ENCODE measurements around the gene ADAM8. TPM values are rescaled to one million over a fixed set of nuclear protein-coding genes. Genes with fewer than 3 reads are reported as not detected.

The ADAM8 gene
- total RNA-seq, 4 donors from 2014 or later, result 3.3 to 5.7 (median 4.3) TPM

- H3K27me3 ChIP-seq, result peaks cover 0 to 45% (median 0%) of the 10 kb centered on the region in 4 donors
- 76 to 83% methylated on average over 22 of the region's 22 CpGs for WGBS, 2 donors
- no peak overlapping the region for H3K4me3 ChIP-seq
- H3K27ac ChIP-seq, result no peak overlapping the region
- H3K4me1 ChIP-seq, result peaks cover 15 to 16% (median 15%) of the 10 kb centered on the region in 3 donors
- no peaks in the 10 kb centered on the region for H3K36me3 ChIP-seq
- no peak for DNase-seq
- no peaks in the 10 kb centered on the region for H3K9me3 ChIP-seq
- intact Hi-C loops (cut with DNase I), result no loop called here
- no peak for TF ChIP-seq CTCF (IDR thresholded peaks at IDR 0.05)
- no peak for TF ChIP-seq POLR2A (IDR thresholded peaks at IDR 0.05)
These were observed 23.2 kb downstream of the ADAM8 start for GRCh38 chr10:133253361-133253955.

DNA sequence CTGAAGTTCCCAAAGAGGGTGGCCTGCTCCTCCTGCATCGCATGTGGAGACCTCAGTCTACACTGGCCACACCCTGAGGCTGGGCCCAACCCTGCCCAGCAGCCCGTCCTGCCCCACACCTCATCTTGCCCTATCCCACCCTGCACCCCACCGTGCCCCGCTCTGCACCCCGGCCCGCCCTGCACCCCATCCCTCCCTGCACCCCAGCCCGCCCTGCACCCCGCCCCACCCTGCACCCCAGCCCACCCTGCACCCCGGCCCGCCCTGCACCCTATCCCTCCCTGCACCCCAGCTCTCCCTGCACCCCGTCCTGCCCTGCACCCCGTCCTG, 24.5 kb downstream of the ADAM8 start:
- Histone ChIP-seq H3K27ac (no peak overlapping the region), H3K4me1 (peaks cover 2 to 3% (median 3%) of the 10 kb centered on the region in 3 donors), H3K4me3 (no peak overlapping the region), H3K9me3 (no peaks in the 10 kb centered on the region), H3K36me3 (no peaks in the 10 kb centered on the region), H3K27me3 (peaks cover 0 to 58% (median 0%) of the 10 kb centered on the region in 4 donors)
- TF ChIP-seq CTCF (IDR thresholded peaks at IDR 0.05), result no peak
- no peak for TF ChIP-seq POLR2A (IDR thresholded peaks at IDR 0.05)
- 39 to 84% methylated on average over 2 to 8 of the region's 12 CpGs for WGBS, 2 donors
- DNase-seq, result no peak
- intact Hi-C loops (cut with DNase I), result no loop called here

GRCh38 chr10:133251388-133252222, 25.1 kb downstream of the ADAM8 start:
- DNase-seq, result no peak
- no peaks in the 10 kb centered on the region for H3K9me3 ChIP-seq
- intact Hi-C loops (cut with DNase I), result no loop called here

GRCh38 chr10:133249975-133250754, 26.5 kb downstream of the ADAM8 start:
- Histone ChIP-seq H3K4me1 (peaks cover 0 to 4% (median 0%) of the 10 kb centered on the region in 3 donors), H3K27me3 (peaks cover 0 to 78% (median 4%) of the 10 kb centered on the region in 4 donors), H3K4me3 (no peak overlapping the region), H3K9me3 (no peaks in the 10 kb centered on the region), H3K36me3 (no peaks in the 10 kb centered on the region), H3K27ac (no peak overlapping the region)
- intact Hi-C loops (cut with DNase I), result no loop called here
- no peak for DNase-seq
- 52 to 63% methylated on average over 6 to 9 of the region's 11 CpGs for WGBS, 2 donors
- TF ChIP-seq POLR2A (IDR thresholded peaks at IDR 0.05) (no peak), CTCF (IDR thresholded peaks at IDR 0.05) (no peak)

More at GRCh38 chr10:133251388-133252222, 25.1 kb downstream of the ADAM8 start:
- Histone ChIP-seq H3K4me1 (no peaks in the 10 kb centered on the region), H3K4me3 (no peak overlapping the region), H3K27me3 (peaks cover 0 to 64% (median 0%) of the 10 kb centered on the region in 4 donors), H3K27ac (no peak overlapping the region), H3K36me3 (no peaks in the 10 kb centered on the region)
- TF ChIP-seq CTCF (IDR thresholded peaks at IDR 0.05) (no peak), POLR2A (IDR thresholded peaks at IDR 0.05) (no peak)
- WGBS, 2 donors, result 65% methylated on average over 5 of the region's 28 CpGs; no CpG with 5 or more reads in 1 of the 2 donors

Measured in esophagus squamous epithelium (tissue), 5 donors.